AG04450 (cell line): ENCODE measurements around the gene NTF4. TPM values are rescaled to one million over a fixed set of nuclear protein-coding genes. Genes with fewer than 3 reads are reported as not detected.

Experiments
- CTCF ChIA-PET: fragments of 300-600, 350-600 bp; formaldehyde crosslinking; extraction: SDS; loops from one replicate; lab custom pipeline; 2022; ENCODE audit warnings: antibody characterized with exemption, inconsistent platforms; lab: Charles Lee
- POLR2A ChIA-PET: fragments of 350-600 bp; formaldehyde crosslinking; extraction: SDS; loops from one replicate; lab custom pipeline; 2021; ENCODE audit warnings: antibody characterized with exemption, inconsistent platforms; lab: Yijun Ruan, JAX
- DNase-seq: peaks from one replicate; pipeline ENCODE4 v3.0.0-alpha.2; 2011; ENCODE audit warnings: low read depth, low spot score
- H3K27ac ChIP-seq: one replicate; pipeline ENCODE4 v1.5.1; 2012; ENCODE audit warnings: low read depth, low read length, control low read depth
- H3K27me3 ChIP-seq: one replicate; pipeline ENCODE4 v1.6.0; 2012; ENCODE audit warnings: low read length; ENCODE audit not compliant: control insufficient read depth, insufficient read depth
- H3K4me3 ChIP-seq: 2 replicates; pipeline ENCODE4 v1.5.1; 2011; ENCODE audit warnings: mild to moderate bottlenecking, low read depth, low read length, control low read depth
- H3K9me3 ChIP-seq: 2 replicates; pipeline ENCODE4 v1.5.1; 2012; ENCODE audit warnings: low read length; ENCODE audit not compliant: control insufficient read depth, insufficient read depth
- CTCF ChIP-seq: IDR thresholded peaks from 2 replicates; pipeline ENCODE4 v1.5.1; 2011; ENCODE audit warnings: low read depth, low read length, control low read depth, inconsistent platforms
- polyA plus RNA-seq: library from polyadenylated mRNA; depleted of rRNA; stranded (reverse); fragments of >200 nt; gene quantifications from 2 replicates; pipeline ENCODE4 v1.2.3, GENCODE V29; 2011

NTF4 gene
- polyA plus RNA-seq, 1 experiment: 0.09 TPM

GRCh38 chr19:49067554-49067953 is 2.9 kb upstream of the NTF4 start:
- Histone ChIP-seq H3K27ac (no peak overlapping the region), H3K9me3 (peaks cover 23% of the 10 kb centered on the region), H3K4me3 (no peak overlapping the region), H3K27me3 (peaks cover 37% of the 10 kb centered on the region)
- TF ChIP-seq CTCF: no peak
- DNase-seq: no peak
- ChIA-PET CTCF (no interaction called here), POLR2A (interaction anchor here (0.6 kb wide), 1 partner anchor 75 kb away, joined by 3 read pairs; the partner anchor contains the start of gene GYS1)

- Histone ChIP-seq H3K4me3 (no peak overlapping the region), H3K27me3 (peaks cover 29% of the 10 kb centered on the region), H3K9me3 (peaks cover 15% of the 10 kb centered on the region), H3K27ac (no peak overlapping the region)
- POLR2A ChIA-PET: interaction anchor here (0.7 kb wide), 1 partner anchor 102 kb away, joined by 4 read pairs; no protein-coding TSS in a partner anchor
- CTCF ChIA-PET: interaction anchor here (1.7 kb wide), 1 partner anchor 32 kb away, joined by 15 read pairs; no protein-coding TSS in a partner anchor
- no peak for DNase-seq
- no peak for TF ChIP-seq CTCF
Measured at GRCh38 chr19:49065905-49066512, 1.4 kb upstream of the NTF4 start.

- no peak for TF ChIP-seq CTCF
- H3K4me3 ChIP-seq: peak overlapping the region; percentile 45
- peaks cover 3% of the 10 kb centered on the region; the same call in 1 of the 2 replicates for H3K9me3 ChIP-seq
- ChIA-PET CTCF (interaction anchor here (1.7 kb wide), 1 partner anchor 34 kb away, joined by 15 read pairs; no protein-coding TSS in a partner anchor), POLR2A (interaction anchor here (0.6 kb wide), 1 partner anchor 8 kb away, joined by 3 read pairs; no protein-coding TSS in a partner anchor)
- H3K27ac ChIP-seq: no peak overlapping the region
- peaks cover 26% of the 10 kb centered on the region for H3K27me3 ChIP-seq
- DNase-seq: no peak
Measured at GRCh38 chr19:49064029-49064629, 489 bp downstream of the NTF4 start.

GRCh38 chr19:49061445-49061844 is 3.2 kb downstream of the NTF4 start:
- Histone ChIP-seq H3K27ac (no peak overlapping the region), H3K27me3 (peaks cover 20% of the 10 kb centered on the region), H3K9me3 (no peaks in the 10 kb centered on the region; the same call in 1 of the 2 replicates), H3K4me3 (no peak overlapping the region)
- ChIA-PET CTCF (no interaction called here), POLR2A (no interaction called here)
- TF ChIP-seq CTCF: no peak
- no peak for DNase-seq

DNA sequence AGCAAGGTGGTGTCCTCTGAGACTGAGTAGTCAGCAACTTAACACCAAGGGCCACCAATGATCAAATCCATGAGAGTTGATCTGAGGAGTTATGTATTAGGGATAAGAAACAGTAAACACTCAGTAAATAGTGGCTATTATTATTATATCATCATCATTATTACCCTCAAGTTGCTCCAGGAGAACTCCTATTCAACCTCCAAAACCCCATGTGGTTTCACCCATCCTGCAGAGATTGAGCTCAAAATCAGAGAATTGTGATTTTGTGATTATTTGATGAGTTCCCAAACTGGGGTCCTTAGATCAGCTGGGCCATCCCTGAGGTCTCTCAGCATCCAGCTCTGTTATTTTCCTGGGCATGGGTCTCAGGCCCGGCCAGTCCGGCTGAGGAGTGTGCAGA is 3.6 kb downstream of the NTF4 start:
- TF ChIP-seq CTCF: no peak
- POLR2A ChIA-PET: no interaction called here
- H3K27me3 ChIP-seq: peaks cover 15% of the 10 kb centered on the region
- no peak for DNase-seq
- CTCF ChIA-PET: interaction anchor here (0.6 kb wide), 1 partner anchor 62 kb away, joined by 3 read pairs; no protein-coding TSS in a partner anchor
- H3K9me3 ChIP-seq: no peaks in the 10 kb centered on the region; the same call in 1 of the 2 replicates
- no peak overlapping the region for H3K27ac ChIP-seq
- no peak overlapping the region for H3K4me3 ChIP-seq
